Neural progenitor cell (in vitro differentiated cells): Measurements from ENCODE around the gene FEZF1. TPM values are rescaled to one million over a fixed set of nuclear protein-coding genes. Genes with fewer than 3 reads are reported as not detected.

ENCODE experiments used
- DNase-seq: peaks from one replicate; pipeline ENCODE4 v3.0.0-alpha.2; 2016; ENCODE audit warnings: low spot score
- H2AFZ ChIP-seq: fragments of 200-600 bp; sonication (generic); replicated peaks from 2 replicates; pipeline ENCODE4 v1.6.1; 2016; ENCODE audit warnings: antibody characterized with exemption
- H3F3A ChIP-seq: fragments of 200-600 bp; sonication (generic); 2 replicates; pipeline ENCODE4 v1.6.1; 2016; ENCODE audit warnings: antibody characterized with exemption, low read depth
- H3K27ac ChIP-seq: fragments of 200-600 bp; sonication (generic); 2 replicates; pipeline ENCODE4 v1.5.1; 2016; ENCODE audit warnings: mild to moderate bottlenecking
- H3K27me3 ChIP-seq: fragments of 200-600 bp; sonication (generic); 2 replicates; pipeline ENCODE4 v1.6.1; 2016; ENCODE audit warnings: mild to moderate bottlenecking, moderate library complexity
- H3K36me3 ChIP-seq: fragments of 200-600 bp; sonication (generic); 2 replicates; pipeline ENCODE4 v1.5.1; 2016
- H3K4me1 ChIP-seq: fragments of 200-600 bp; sonication (generic); 2 replicates; pipeline ENCODE4 v1.6.1; 2016; ENCODE audit warnings: mixed run types
- H3K4me2 ChIP-seq: fragments of 200-600 bp; sonication (generic); 2 replicates; pipeline ENCODE4 v1.6.1; 2016
- H3K4me3 ChIP-seq: fragments of 200-600 bp; sonication (generic); 2 replicates; pipeline ENCODE4 v1.5.1; 2016
- H3K79me2 ChIP-seq: fragments of 200-600 bp; sonication (generic); 2 replicates; pipeline ENCODE4 v1.6.1; 2016; ENCODE audit warnings: low read depth
- H3K9ac ChIP-seq: fragments of 200-600 bp; sonication (generic); 2 replicates; pipeline ENCODE4 v1.6.1; 2016
- H3K9me3 ChIP-seq: fragments of 200-600 bp; sonication (generic); 2 replicates; pipeline ENCODE4 v1.5.1; 2016; ENCODE audit warnings: low read depth
- H4K20me1 ChIP-seq: fragments of 200-600 bp; sonication (generic); 2 replicates; pipeline ENCODE4 v1.6.1; 2016; ENCODE audit warnings: low read depth
- H3K27ac Mint-ChIP-seq: 3 replicates; pipeline ENCODE4 v1.8.0; 2021; ENCODE audit warnings: mixed read lengths
- H3K27me3 Mint-ChIP-seq: 2 replicates; pipeline ENCODE4 v1.8.0; 2022; ENCODE audit warnings: low read depth, mild to moderate bottlenecking, inconsistent platforms, moderate library complexity, mixed read lengths; ENCODE audit not compliant: insufficient read depth
- H3K36me3 Mint-ChIP-seq: 3 replicates; pipeline ENCODE4 v1.8.0; 2021; ENCODE audit warnings: mixed read lengths
- H3K4me1 Mint-ChIP-seq: 3 replicates; pipeline ENCODE4 v1.8.0; 2021; ENCODE audit warnings: mixed read lengths
- H3K4me3 Mint-ChIP-seq: 3 replicates; pipeline ENCODE4 v1.8.0; 2021; ENCODE audit warnings: mild to moderate bottlenecking, moderate library complexity, mixed read lengths
- H3K9me3 Mint-ChIP-seq: 3 replicates; pipeline ENCODE4 v1.8.0; 2020; ENCODE audit warnings: mixed read lengths
- EZH2 ChIP-seq: fragments of 200-600 bp; sonication (generic); IDR thresholded peaks from 2 replicates; pipeline ENCODE4 v1.6.1; 2017; ENCODE audit warnings: antibody characterized with exemption, mild to moderate bottlenecking, moderate library complexity
- EZH2phosphoT487 ChIP-seq: fragments of 200-600 bp; sonication (generic); IDR thresholded peaks from 2 replicates; pipeline ENCODE4 v1.6.1; 2017; ENCODE audit warnings: antibody characterized with exemption
- total RNA-seq: library from RNA; depleted of rRNA; stranded (reverse); fragments of >200 nt; gene quantifications from 2 replicates; pipeline ENCODE4 v1.2.3, GENCODE V29; 2015; ENCODE audit warnings: low replicate concordance
- TF ChIP-seq, protein P1 (sequence below): fragments of 200-600 bp; sonication (generic); IDR thresholded peaks from 2 replicates; pipeline ENCODE4 v1.5.1; 2017; ENCODE audit warnings: antibody characterized with exemption, mild to moderate bottlenecking

Gene FEZF1
- 330 and 467 TPM in 2 replicates for total RNA-seq

- TF ChIP-seq EZH2 (no peak), EZH2phosphoT487 (no peak)
- TF ChIP-seq, protein P1, sequence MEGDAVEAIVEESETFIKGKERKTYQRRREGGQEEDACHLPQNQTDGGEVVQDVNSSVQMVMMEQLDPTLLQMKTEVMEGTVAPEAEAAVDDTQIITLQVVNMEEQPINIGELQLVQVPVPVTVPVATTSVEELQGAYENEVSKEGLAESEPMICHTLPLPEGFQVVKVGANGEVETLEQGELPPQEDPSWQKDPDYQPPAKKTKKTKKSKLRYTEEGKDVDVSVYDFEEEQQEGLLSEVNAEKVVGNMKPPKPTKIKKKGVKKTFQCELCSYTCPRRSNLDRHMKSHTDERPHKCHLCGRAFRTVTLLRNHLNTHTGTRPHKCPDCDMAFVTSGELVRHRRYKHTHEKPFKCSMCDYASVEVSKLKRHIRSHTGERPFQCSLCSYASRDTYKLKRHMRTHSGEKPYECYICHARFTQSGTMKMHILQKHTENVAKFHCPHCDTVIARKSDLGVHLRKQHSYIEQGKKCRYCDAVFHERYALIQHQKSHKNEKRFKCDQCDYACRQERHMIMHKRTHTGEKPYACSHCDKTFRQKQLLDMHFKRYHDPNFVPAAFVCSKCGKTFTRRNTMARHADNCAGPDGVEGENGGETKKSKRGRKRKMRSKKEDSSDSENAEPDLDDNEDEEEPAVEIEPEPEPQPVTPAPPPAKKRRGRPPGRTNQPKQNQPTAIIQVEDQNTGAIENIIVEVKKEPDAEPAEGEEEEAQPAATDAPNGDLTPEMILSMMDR = no peak
- H3K9ac ChIP-seq = peak within 1 kb of the TSS; percentile 62
- peaks cover 100% of the 10 kb centered on the region for H3K79me2 ChIP-seq
- H3K4me1 ChIP-seq = peaks cover 9% of the 10 kb centered on the region
- peaks cover 30% of the 10 kb centered on the region for H3K36me3 ChIP-seq
- H4K20me1 ChIP-seq = peaks cover 95% of the 10 kb centered on the region
- no peaks in the 10 kb centered on the region for H3K9me3 ChIP-seq
- Mint-ChIP-seq H3K9me3 (peaks cover 5% of the 10 kb centered on the region), H3K27me3 (peaks cover 65% of the 10 kb centered on the region), H3K4me3 (peak within 1 kb of the TSS; percentile 91), H3K36me3 (peaks cover 14% of the 10 kb centered on the region), H3K4me1 (peaks cover 34% of the 10 kb centered on the region), H3K27ac (no peak within 1 kb of the TSS)
- no peaks in the 10 kb centered on the region for H3K27me3 ChIP-seq
- H3F3A ChIP-seq = peaks cover 97% of the 10 kb centered on the region
- DNase-seq = peak; percentile 96
- H3K4me3 ChIP-seq = peak within 1 kb of the TSS; percentile 92
- H3K27ac ChIP-seq = peak within 1 kb of the TSS; percentile 96
- H2AFZ ChIP-seq = no peak within 1 kb of the TSS
- H3K4me2 ChIP-seq = peak within 1 kb of the TSS; percentile 98
Observed at GRCh38 chr7:122304319-122304975, at the start of gene FEZF1. TSS of gene FEZF1 (minus strand) at chr7:122304750. CDS start at chr7:122304437, 313 bp downstream.

DNA sequence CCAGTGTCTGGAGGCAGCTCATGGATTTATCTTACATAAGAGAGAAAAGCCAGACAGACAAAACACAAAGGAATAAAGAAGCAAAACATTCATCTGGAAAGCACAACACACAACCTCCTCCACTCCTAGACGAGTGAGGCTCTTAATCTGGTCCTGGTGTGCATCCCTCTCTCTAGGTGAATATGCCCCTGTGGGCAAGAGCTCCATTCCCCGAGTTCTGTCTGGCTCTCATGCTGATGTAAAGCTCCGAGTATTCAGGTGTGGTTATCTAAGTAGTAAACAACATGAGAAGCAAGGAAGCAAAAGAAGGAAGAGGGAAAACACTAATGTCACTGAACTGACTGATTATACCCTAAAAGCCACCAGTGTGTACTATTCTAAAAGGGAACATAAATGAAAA, 47.9 kb upstream of the FEZF1 start:
- no peak overlapping the region for H3K27ac Mint-ChIP-seq
- Histone ChIP-seq H3K4me2 (peak overlapping the region; percentile 16), H3K79me2 (no peaks in the 10 kb centered on the region), H3K27me3 (no peaks in the 10 kb centered on the region), H3K9ac (no peak overlapping the region), H3K4me3 (no peak overlapping the region), H4K20me1 (no peaks in the 10 kb centered on the region), H3K9me3 (no peaks in the 10 kb centered on the region), H3K36me3 (no peaks in the 10 kb centered on the region), H3K27ac (peak overlapping the region; percentile 12), H2AFZ (no peak overlapping the region), H3K4me1 (peaks cover 61% of the 10 kb centered on the region), H3F3A (peaks cover 26% of the 10 kb centered on the region)
- no peak for DNase-seq
- no peaks in the 10 kb centered on the region for H3K36me3 Mint-ChIP-seq
- H3K4me1 Mint-ChIP-seq = peaks cover 9% of the 10 kb centered on the region
- H3K27me3 Mint-ChIP-seq = no peaks in the 10 kb centered on the region
- H3K4me3 Mint-ChIP-seq = no peak overlapping the region
- no peak for TF ChIP-seq EZH2
- no peaks in the 10 kb centered on the region for H3K9me3 Mint-ChIP-seq

DNA sequence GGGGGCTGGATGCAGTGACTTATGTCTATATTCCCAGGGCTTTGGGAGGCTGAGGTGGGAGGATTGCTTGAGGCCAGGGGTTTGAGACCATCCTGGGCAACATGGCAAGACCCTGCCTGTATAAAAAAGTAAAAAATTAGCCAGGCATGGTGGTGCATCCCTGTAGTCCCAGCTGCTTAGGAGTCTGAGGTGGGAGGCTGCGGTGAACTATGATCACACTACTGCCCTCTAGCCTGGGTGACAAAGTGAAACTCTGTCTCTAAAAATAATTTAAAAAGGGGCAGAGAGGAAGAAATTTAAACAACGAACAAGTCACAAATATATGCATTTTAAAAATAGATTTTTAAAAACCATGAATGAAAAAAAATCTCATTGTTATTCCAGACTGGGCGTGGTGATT, 46.2 kb upstream of the FEZF1 start:
- Mint-ChIP-seq H3K27me3 (no peaks in the 10 kb centered on the region), H3K27ac (no peak overlapping the region), H3K4me3 (no peak overlapping the region), H3K36me3 (no peaks in the 10 kb centered on the region), H3K9me3 (no peaks in the 10 kb centered on the region), H3K4me1 (peaks cover 9% of the 10 kb centered on the region)
- H3K27me3 ChIP-seq = no peaks in the 10 kb centered on the region
- H3K79me2 ChIP-seq = no peaks in the 10 kb centered on the region
- no peaks in the 10 kb centered on the region for H4K20me1 ChIP-seq
- peaks cover 33% of the 10 kb centered on the region for H3F3A ChIP-seq
- no peaks in the 10 kb centered on the region for H3K9me3 ChIP-seq
- no peak overlapping the region for H3K4me2 ChIP-seq
- no peak for DNase-seq
- no peaks in the 10 kb centered on the region for H3K36me3 ChIP-seq
- H3K9ac ChIP-seq = no peak overlapping the region
- no peak for TF ChIP-seq EZH2
- TF ChIP-seq, protein P1 = peak; percentile 15
- TF ChIP-seq EZH2phosphoT487 = no peak
- no peak overlapping the region for H3K4me3 ChIP-seq
- no peak overlapping the region for H3K27ac ChIP-seq
- peaks cover 62% of the 10 kb centered on the region for H3K4me1 ChIP-seq
- no peak overlapping the region for H2AFZ ChIP-seq

GRCh38 chr7:122344303-122344620, 39.7 kb upstream of the FEZF1 start:
- DNase-seq = no peak
- Histone ChIP-seq H3F3A (peaks cover 18% of the 10 kb centered on the region), H3K9ac (no peak overlapping the region), H3K4me2 (no peak overlapping the region), H3K27me3 (no peaks in the 10 kb centered on the region), H3K9me3 (no peaks in the 10 kb centered on the region), H3K4me3 (no peak overlapping the region), H3K36me3 (no peaks in the 10 kb centered on the region), H3K79me2 (no peaks in the 10 kb centered on the region), H3K27ac (no peak overlapping the region), H3K4me1 (peaks cover 44% of the 10 kb centered on the region), H2AFZ (no peak overlapping the region), H4K20me1 (no peaks in the 10 kb centered on the region)
- Mint-ChIP-seq H3K36me3 (no peaks in the 10 kb centered on the region), H3K9me3 (no peaks in the 10 kb centered on the region), H3K4me1 (peaks cover under 1% of the 10 kb centered on the region), H3K4me3 (no peak overlapping the region), H3K27me3 (no peaks in the 10 kb centered on the region), H3K27ac (no peak overlapping the region)
- TF ChIP-seq, protein P1 = no peak
- TF ChIP-seq EZH2 (no peak), EZH2phosphoT487 (no peak)
